Thoracic aorta (tissue), 2 donors: Measurements from ENCODE around the gene RAMP3. TPM values are rescaled to one million over a fixed set of nuclear protein-coding genes. Genes with fewer than 3 reads are reported as not detected.

Source experiments
- ATAC-seq: fragments of 150-250 bp; one replicate; pipeline ENCODE4 v1.8.0; 2017; ENCODE audit warnings: low read depth; ENCODE audit not compliant: insufficient number of reproducible peaks, low FRiP score
- DNase-seq: peaks from one replicate; pipeline ENCODE4 v3.0.0-alpha.2; 2020; ENCODE audit warnings: low spot score
- H3K27ac ChIP-seq, 2 donors: fragments of 200-600 bp; sonication (generic); 1 replicate in 1 of 2; 2 replicates in 1 of 2; pipeline ENCODE4 v1.5.1; 2016; ENCODE audit warnings: mild to moderate bottlenecking in 2 of 2, moderate library complexity in 2 of 2
- H3K27me3 ChIP-seq: fragments of 200-600 bp; sonication (generic); replicated peaks from 2 replicates; pipeline ENCODE4 v1.6.0; 2016; ENCODE audit warnings: mild to moderate bottlenecking; ENCODE audit not compliant: insufficient read depth
- H3K36me3 ChIP-seq: fragments of 200-600 bp; sonication (generic); one replicate; pipeline ENCODE4 v1.5.1; 2016
- H3K4me1 ChIP-seq, 2 donors: fragments of 200-600 bp; sonication (generic); 1 replicate in 1 of 2; 2 replicates in 1 of 2; pipeline versions ENCODE4 v1.5.1 to v1.6.0; 2016; ENCODE audit warnings: low read depth in 2 of 2, mild to moderate bottlenecking in 1 of 2; ENCODE audit not compliant: control insufficient read depth in 1 of 2
- H3K4me3 ChIP-seq: fragments of 200-600 bp; sonication (generic); 2 replicates; pipeline ENCODE4 v1.5.1; 2016; ENCODE audit warnings: mild to moderate bottlenecking
- H3K9me3 ChIP-seq: fragments of 200-600 bp; sonication (generic); 2 replicates; pipeline ENCODE4 v1.5.1; 2016
- CTCF ChIP-seq: fragments of 200-600 bp; sonication (generic); IDR thresholded peaks from one replicate; pipeline ENCODE4 v1.5.1; 2019; ENCODE audit warnings: antibody characterized with exemption
- total RNA-seq, 2 donors: library from RNA; depleted of rRNA; stranded (reverse); fragments of >200 nt; gene quantifications; one replicate each; pipeline versions ENCODE4 v1.1.0 to v1.2.3, GENCODE V29; 2016

Gene RAMP3
- total RNA-seq, 2 donors from 2014 or later, result 76.5 to 123 TPM

- ATAC-seq (no peak), DNase-seq (no peak)
- no peaks in the 10 kb centered on the region for H3K27me3 ChIP-seq
- no peak overlapping the region for H3K27ac ChIP-seq
- no peak overlapping the region for H3K4me3 ChIP-seq
- H3K9me3 ChIP-seq, result no peaks in the 10 kb centered on the region
- TF ChIP-seq CTCF, result no peak
- H3K4me1 ChIP-seq, result no peaks in the 10 kb centered on the region
- no peaks in the 10 kb centered on the region for H3K36me3 ChIP-seq
Measured at GRCh38 chr7:45171946-45172345, 14.4 kb downstream of the RAMP3 start.

- no peak for ATAC-seq
- no peak for TF ChIP-seq CTCF
Measured at GRCh38 chr7:45173596-45174327, 16.2 kb downstream of the RAMP3 start.

GRCh38 chr7:45174328-45174610 lies 16.7 kb downstream of the RAMP3 start:
- TF ChIP-seq CTCF, result no peak
- ATAC-seq (no peak), DNase-seq (no peak)

More at GRCh38 chr7:45173596-45174327, 16.2 kb downstream of the RAMP3 start:
- no peak overlapping the region for H3K4me3 ChIP-seq
- no peak overlapping the region for H3K27ac ChIP-seq
- no peak for DNase-seq
- no peaks in the 10 kb centered on the region for H3K27me3 ChIP-seq
- no peaks in the 10 kb centered on the region for H3K4me1 ChIP-seq
- no peaks in the 10 kb centered on the region for H3K36me3 ChIP-seq
- H3K9me3 ChIP-seq, result no peaks in the 10 kb centered on the region

GRCh38 chr7:45174966-45175765 lies 17.6 kb downstream of the RAMP3 start:
- DNase-seq (no peak), ATAC-seq (no peak)
- no peak overlapping the region for H3K27ac ChIP-seq
- H3K27me3 ChIP-seq, result no peaks in the 10 kb centered on the region
- H3K4me3 ChIP-seq, result no peak overlapping the region
- H3K4me1 ChIP-seq, result no peaks in the 10 kb centered on the region
- no peaks in the 10 kb centered on the region for H3K36me3 ChIP-seq
- TF ChIP-seq CTCF, result no peak
- no peaks in the 10 kb centered on the region for H3K9me3 ChIP-seq

More at GRCh38 chr7:45174328-45174610, 16.7 kb downstream of the RAMP3 start:
- H3K27ac ChIP-seq, result no peak overlapping the region
- no peak overlapping the region for H3K4me3 ChIP-seq
- no peaks in the 10 kb centered on the region for H3K27me3 ChIP-seq
- no peaks in the 10 kb centered on the region for H3K9me3 ChIP-seq
- H3K4me1 ChIP-seq, result no peaks in the 10 kb centered on the region
- no peaks in the 10 kb centered on the region for H3K36me3 ChIP-seq

GRCh38 chr7:45176091-45176490 lies 18.5 kb downstream of the RAMP3 start:
- H3K36me3 ChIP-seq, result no peaks in the 10 kb centered on the region
- no peak overlapping the region for H3K27ac ChIP-seq
- no peak overlapping the region for H3K4me3 ChIP-seq
- no peaks in the 10 kb centered on the region for H3K4me1 ChIP-seq
- H3K9me3 ChIP-seq, result no peaks in the 10 kb centered on the region
- ATAC-seq (no peak), DNase-seq (no peak)
- no peaks in the 10 kb centered on the region for H3K27me3 ChIP-seq
- TF ChIP-seq CTCF, result no peak
